ENCODE data around the gene CA14.

The CA14 gene

GRCh38 chr1:150295476-150295875, 37.9 kb downstream of the CA14 start:
- Histone ChIP-seq H3K36me3 (ENCODE audit: low read length) (peaks cover 3% of the 10 kb centered on the region; the same call in 1 of the 2 replicates), H4K20me1 (ENCODE audit: low read depth, low read length) (no peaks in the 10 kb centered on the region), H3K27ac (ENCODE audit: low read depth, low read length) (no peak overlapping the region), H3F3A (ENCODE audit: insufficient read depth) (no peaks in the 10 kb centered on the region), H3K79me2 (ENCODE audit: insufficient read depth, low read length) (peaks cover 25% of the 10 kb centered on the region), H3K4me3 (ENCODE audit: insufficient read depth, low read length, poor library complexity, severe bottlenecking) (no peak overlapping the region), H3K9me3 (ENCODE audit: insufficient read depth, low read length) (no peaks in the 10 kb centered on the region), H3K9ac (ENCODE audit: low read length) (no peak overlapping the region), H3K9me2 (replicated peaks; ENCODE audit: insufficient read depth, low read length) (no peaks in the 10 kb centered on the region), H2AFZ (ENCODE audit: low read depth, low read length, severe bottlenecking) (no peak overlapping the region), H3K4me2 (ENCODE audit: low read depth, low read length, poor library complexity, severe bottlenecking) (no peak overlapping the region), H3K27me3 (ENCODE audit: low read length) (no peaks in the 10 kb centered on the region)
- TF ChIP-seq EZH2phosphoT487 (conservative IDR thresholded peaks at IDR 0.05; ENCODE audit: low read length) (no peak), CTCF (IDR thresholded peaks at IDR 0.05; ENCODE audit: insufficient read depth, low read length, poor library complexity, severe bottlenecking) (no peak)

GRCh38 chr1:150299716-150300115, 42.1 kb downstream of the CA14 start:
- no peak overlapping the region for H3K27ac ChIP-seq (ENCODE audit: low read depth, low read length)
- H3K4me2 ChIP-seq (ENCODE audit: low read depth, low read length, poor library complexity, severe bottlenecking): no peak overlapping the region
- peaks cover 26% of the 10 kb centered on the region for H3K79me2 ChIP-seq (ENCODE audit: insufficient read depth, low read length)
- no peak for TF ChIP-seq EZH2phosphoT487 (conservative IDR thresholded peaks at IDR 0.05; ENCODE audit: low read length)
- no peak for TF ChIP-seq CTCF (IDR thresholded peaks at IDR 0.05; ENCODE audit: insufficient read depth, low read length, poor library complexity, severe bottlenecking)
- H3K36me3 ChIP-seq (ENCODE audit: low read length): peaks cover 13% of the 10 kb centered on the region; the same call in 1 of the 2 replicates
- H3K27me3 ChIP-seq (ENCODE audit: low read length): no peaks in the 10 kb centered on the region
- no peaks in the 10 kb centered on the region for H4K20me1 ChIP-seq (ENCODE audit: low read depth, low read length)
- H3K9me2 ChIP-seq (replicated peaks; ENCODE audit: insufficient read depth, low read length): no peaks in the 10 kb centered on the region
- no peak overlapping the region for H3K4me3 ChIP-seq (ENCODE audit: insufficient read depth, low read length, poor library complexity, severe bottlenecking)
- H3K9me3 ChIP-seq (ENCODE audit: insufficient read depth, low read length): no peaks in the 10 kb centered on the region
- no peaks in the 10 kb centered on the region for H3F3A ChIP-seq (ENCODE audit: insufficient read depth)
- H2AFZ ChIP-seq (ENCODE audit: low read depth, low read length, severe bottlenecking): no peak overlapping the region
- H3K9ac ChIP-seq (ENCODE audit: low read length): no peak overlapping the region

- Histone ChIP-seq H4K20me1 (ENCODE audit: low read depth, low read length) (no peaks in the 10 kb centered on the region), H3K79me2 (ENCODE audit: insufficient read depth, low read length) (peaks cover 11% of the 10 kb centered on the region; the same call in 1 of the 2 replicates), H3K27ac (ENCODE audit: low read depth, low read length) (no peak overlapping the region)
Measured at GRCh38 chr1:150302338-150302737, 44.8 kb downstream of the CA14 start.

More at GRCh38 chr1:150302338-150302737, 44.8 kb downstream of the CA14 start:
- no peaks in the 10 kb centered on the region for H3K9me2 ChIP-seq (replicated peaks; ENCODE audit: insufficient read depth, low read length)
- H3K9me3 ChIP-seq (ENCODE audit: insufficient read depth, low read length): no peaks in the 10 kb centered on the region
- no peak overlapping the region for H2AFZ ChIP-seq (ENCODE audit: low read depth, low read length, severe bottlenecking)
- peaks cover 11% of the 10 kb centered on the region; the same call in 1 of the 2 replicates for H3K36me3 ChIP-seq (ENCODE audit: low read length)
- H3K9ac ChIP-seq (ENCODE audit: low read length): no peak overlapping the region
- TF ChIP-seq EZH2phosphoT487 (conservative IDR thresholded peaks at IDR 0.05; ENCODE audit: low read length) (no peak), CTCF (IDR thresholded peaks at IDR 0.05; ENCODE audit: insufficient read depth, low read length, poor library complexity, severe bottlenecking) (no peak)
- H3F3A ChIP-seq (ENCODE audit: insufficient read depth): no peaks in the 10 kb centered on the region
- H3K4me2 ChIP-seq (ENCODE audit: low read depth, low read length, poor library complexity, severe bottlenecking): no peak overlapping the region
- H3K4me3 ChIP-seq (ENCODE audit: insufficient read depth, low read length, poor library complexity, severe bottlenecking): no peak overlapping the region
- H3K27me3 ChIP-seq (ENCODE audit: low read length): no peaks in the 10 kb centered on the region

Measured in SU-DHL-6 (cell line).